PC-3 (cell line): ENCODE measurements around the gene MAST3.

Experiments
- CTCF ChIP-seq: fragments of 300-600 bp; sonication (generic); conservative IDR thresholded peaks from 2 replicates; pipeline ENCODE4 v1.5.1; 2017; ENCODE audit warnings: antibody characterized with exemption, low read depth, mild to moderate bottlenecking, low read length
- EZH2 ChIP-seq: fragments of 300-600 bp; sonication (generic); IDR thresholded peaks from one replicate; pipeline ENCODE4 v1.6.1; 2017; ENCODE audit warnings: antibody characterized with exemption, mild to moderate bottlenecking, low read length; ENCODE audit not compliant: unreplicated experiment
- EZH2phosphoT487 ChIP-seq: fragments of 300-600 bp; sonication (generic); IDR thresholded peaks from 2 replicates; pipeline ENCODE4 v1.6.1; 2018; ENCODE audit warnings: mild to moderate bottlenecking, antibody characterized with exemption, low read length, borderline replicate concordance

- no peak for TF ChIP-seq CTCF
- TF ChIP-seq EZH2: no peak
- no peak for TF ChIP-seq EZH2phosphoT487
These were observed 63.0 kb downstream of the MAST3 start for GRCh38 chr19:18160493-18160970.
